Duodenal mucosa (tissue), 2 donors: ENCODE data around the gene TRAF1.

Source experiments
- H3K27ac ChIP-seq: one replicate; pipeline ENCODE4 v1.7.0; 2013; ENCODE audit warnings: low read depth, low read length
- H3K27me3 ChIP-seq, 2 donors: one replicate each; pipeline ENCODE4 v1.7.0; 2013; ENCODE audit warnings: low read length in 2 of 2, control low read depth in 1 of 2; ENCODE audit not compliant: insufficient read depth in 2 of 2, control insufficient read depth in 1 of 2
- H3K36me3 ChIP-seq, 2 donors: one replicate each; pipeline ENCODE4 v1.7.0; 2013; ENCODE audit warnings: low read length in 2 of 2, control low read depth in 1 of 2; ENCODE audit not compliant: insufficient read depth in 2 of 2, control insufficient read depth in 1 of 2
- H3K4me1 ChIP-seq, 2 donors: one replicate each; pipeline ENCODE4 v1.7.0; 2013; ENCODE audit warnings: low read length in 2 of 2, control low read depth in 1 of 2; ENCODE audit not compliant: insufficient read depth in 2 of 2, control insufficient read depth in 1 of 2
- H3K4me3 ChIP-seq, 2 donors: one replicate each; pipeline ENCODE4 v1.7.0; 2013; ENCODE audit warnings: low read length in 2 of 2, low read depth in 1 of 2
- H3K9ac ChIP-seq, 2 donors: one replicate each; pipeline ENCODE4 v1.7.0; 2013; ENCODE audit warnings: low read length in 2 of 2, low read depth in 1 of 2
- H3K9me3 ChIP-seq, 2 donors: one replicate each; pipeline ENCODE4 v1.7.0; 2013; ENCODE audit warnings: low read length in 2 of 2, control low read depth in 1 of 2; ENCODE audit not compliant: control insufficient read depth in 1 of 2

The TRAF1 gene

DNA sequence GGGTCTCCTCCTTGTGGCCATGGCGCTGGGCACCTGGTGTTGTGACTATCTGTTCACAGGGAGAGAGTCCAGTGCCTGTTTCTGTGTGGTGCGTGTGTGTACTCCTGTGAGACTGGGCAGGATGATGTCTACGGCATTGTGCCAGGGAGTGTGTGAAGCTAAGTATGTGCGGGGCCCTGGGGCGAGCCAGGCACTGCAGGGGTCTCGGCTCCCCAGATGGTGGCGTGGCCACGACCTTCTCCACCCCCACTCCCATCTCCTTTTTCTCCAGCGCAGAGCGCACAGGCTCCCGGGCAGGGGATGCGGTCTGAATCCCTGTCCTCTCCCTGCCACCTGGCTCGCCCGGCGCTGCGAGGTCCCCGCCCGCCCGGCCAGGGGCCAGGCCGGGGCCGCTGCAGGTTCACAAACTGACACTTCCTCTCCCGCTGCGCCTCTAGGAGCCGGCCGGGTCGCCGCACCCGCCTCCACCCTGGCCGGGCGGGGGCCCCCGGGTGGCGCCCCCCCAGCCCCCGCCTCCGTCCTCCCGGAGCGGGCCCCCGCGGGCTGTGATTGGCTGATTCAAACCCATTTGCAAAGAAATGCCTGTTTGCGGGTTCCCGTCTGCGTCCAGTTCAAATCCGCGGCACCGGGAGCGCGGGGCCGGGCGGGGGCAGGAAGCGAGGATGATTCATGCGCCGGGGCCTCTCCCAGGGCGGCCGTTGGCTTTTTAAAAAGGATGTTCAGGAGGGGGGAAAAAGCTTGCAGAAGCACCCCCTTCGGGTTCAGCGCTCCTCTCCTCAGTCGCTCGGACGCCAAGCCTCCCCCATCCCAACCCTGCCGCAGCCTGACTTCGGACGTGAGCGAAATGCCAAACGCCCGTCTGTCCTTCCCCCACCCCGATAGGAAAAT lies 50.4 kb downstream of the TRAF1 start:
- no peaks in the 10 kb centered on the region for H3K9me3 ChIP-seq
- peak overlapping the region; percentile 57 to 58 for H3K9ac ChIP-seq
- H3K27ac ChIP-seq, result peak overlapping the region; percentile 76
- H3K4me1 ChIP-seq, result peaks cover 26 to 36% of the 10 kb centered on the region in 2 donors
- peaks cover 3 to 14% of the 10 kb centered on the region in 2 donors for H3K36me3 ChIP-seq
- H3K27me3 ChIP-seq, result no peaks in the 10 kb centered on the region
- peak overlapping the region; percentile 67 to 80 for H3K4me3 ChIP-seq

- peak overlapping the region; percentile 67 to 80 for H3K4me3 ChIP-seq
- H3K36me3 ChIP-seq, result peaks cover 3 to 14% of the 10 kb centered on the region in 2 donors
- H3K27me3 ChIP-seq, result no peaks in the 10 kb centered on the region
- H3K27ac ChIP-seq, result peak overlapping the region; percentile 69
- no peaks in the 10 kb centered on the region for H3K9me3 ChIP-seq
- peaks cover 26 to 36% of the 10 kb centered on the region in 2 donors for H3K4me1 ChIP-seq
- peak overlapping the region; percentile 54 to 58 for H3K9ac ChIP-seq
Observed at GRCh38 chr9:120875643-120875953, 51.0 kb downstream of the TRAF1 start.

GRCh38 chr9:120875195-120875565 lies 51.4 kb downstream of the TRAF1 start:
- Histone ChIP-seq H3K4me3 (no peak overlapping the region), H3K9ac (no peak overlapping the region), H3K27me3 (no peaks in the 10 kb centered on the region), H3K9me3 (no peaks in the 10 kb centered on the region), H3K4me1 (peaks cover 26 to 36% of the 10 kb centered on the region in 2 donors), H3K36me3 (peaks cover 3 to 14% of the 10 kb centered on the region in 2 donors), H3K27ac (no peak overlapping the region)

GRCh38 chr9:120874226-120875194 lies 52.1 kb downstream of the TRAF1 start:
- Histone ChIP-seq H3K4me1 (peaks cover 30 to 36% of the 10 kb centered on the region in 2 donors), H3K9ac (no peak overlapping the region), H3K9me3 (no peaks in the 10 kb centered on the region), H3K36me3 (peaks cover 3 to 17% of the 10 kb centered on the region in 2 donors), H3K27ac (no peak overlapping the region), H3K27me3 (no peaks in the 10 kb centered on the region), H3K4me3 (no peak overlapping the region)

- Histone ChIP-seq H3K9me3 (no peaks in the 10 kb centered on the region), H3K27me3 (no peaks in the 10 kb centered on the region), H3K4me3 (no peak overlapping the region), H3K27ac (no peak overlapping the region), H3K36me3 (peaks cover 3 to 17% of the 10 kb centered on the region in 2 donors), H3K9ac (no peak overlapping the region), H3K4me1 (peaks cover 31 to 32% of the 10 kb centered on the region in 2 donors)
Observed at GRCh38 chr9:120873512-120873911, 53.1 kb downstream of the TRAF1 start.

DNA sequence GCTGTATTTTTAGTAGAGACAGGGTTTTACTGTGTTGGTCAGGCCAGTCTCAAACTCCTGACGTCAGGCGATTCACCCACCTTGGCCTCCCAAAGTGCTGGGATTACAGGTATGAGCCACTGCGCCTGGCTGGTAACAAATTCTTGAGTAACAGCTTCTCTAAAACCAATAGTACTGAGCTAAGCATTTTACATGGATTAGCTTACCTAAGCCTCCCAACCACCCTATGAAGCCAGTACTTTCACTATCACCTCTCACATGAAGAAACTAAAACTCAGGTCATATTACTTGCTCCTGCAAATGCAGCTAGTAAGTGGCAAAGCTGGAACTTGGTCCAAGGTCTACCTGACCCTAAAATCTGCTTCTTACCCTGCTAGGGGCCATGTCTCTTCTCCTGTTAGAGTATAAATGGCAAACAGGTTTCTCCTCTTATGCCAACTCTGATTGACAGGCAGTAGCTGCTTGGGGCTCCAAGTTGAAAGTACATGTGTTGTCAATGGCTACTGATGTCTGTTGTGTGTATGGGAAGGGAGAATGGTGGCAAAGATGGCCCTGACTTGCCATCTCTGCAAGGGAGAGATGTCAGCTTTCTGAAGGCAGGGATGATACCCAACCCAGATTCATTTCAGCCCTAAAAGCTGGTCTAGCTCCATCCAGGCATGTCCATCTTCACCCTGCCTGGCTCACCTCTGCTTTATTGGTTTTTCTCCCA lies 53.6 kb downstream of the TRAF1 start:
- Histone ChIP-seq H3K4me3 (no peak overlapping the region), H3K36me3 (peaks cover 3 to 17% of the 10 kb centered on the region in 2 donors)

GRCh38 chr9:120870206-120870605 lies 56.4 kb downstream of the TRAF1 start:
- peaks cover 3 to 31% of the 10 kb centered on the region in 2 donors for H3K36me3 ChIP-seq
- H3K4me3 ChIP-seq, result no peak overlapping the region
- no peak overlapping the region for H3K27ac ChIP-seq
- H3K27me3 ChIP-seq, result no peaks in the 10 kb centered on the region
- peaks cover 16 to 19% of the 10 kb centered on the region in 2 donors for H3K4me1 ChIP-seq
- no peaks in the 10 kb centered on the region for H3K9me3 ChIP-seq
- no peak overlapping the region for H3K9ac ChIP-seq

More for the DNA sequence above, 53.6 kb downstream of the TRAF1 start:
- no peak overlapping the region for H3K27ac ChIP-seq
- H3K27me3 ChIP-seq, result no peaks in the 10 kb centered on the region
- H3K4me1 ChIP-seq, result peaks cover 30 to 31% of the 10 kb centered on the region in 2 donors
- no peaks in the 10 kb centered on the region for H3K9me3 ChIP-seq
- no peak overlapping the region for H3K9ac ChIP-seq

- peaks cover 13 to 14% of the 10 kb centered on the region in 2 donors for H3K4me1 ChIP-seq
- H3K9ac ChIP-seq, result peak overlapping the region in 1 of 2 donors; percentile 80
- H3K4me3 ChIP-seq, result peak overlapping the region in 1 of 2 donors; percentile 80
- no peak overlapping the region for H3K27ac ChIP-seq
- H3K9me3 ChIP-seq, result no peaks in the 10 kb centered on the region
- H3K27me3 ChIP-seq, result no peaks in the 10 kb centered on the region
- H3K36me3 ChIP-seq, result peaks cover 3 to 33% of the 10 kb centered on the region in 2 donors
Observed at GRCh38 chr9:120869726-120870125, 56.9 kb downstream of the TRAF1 start.

DNA sequence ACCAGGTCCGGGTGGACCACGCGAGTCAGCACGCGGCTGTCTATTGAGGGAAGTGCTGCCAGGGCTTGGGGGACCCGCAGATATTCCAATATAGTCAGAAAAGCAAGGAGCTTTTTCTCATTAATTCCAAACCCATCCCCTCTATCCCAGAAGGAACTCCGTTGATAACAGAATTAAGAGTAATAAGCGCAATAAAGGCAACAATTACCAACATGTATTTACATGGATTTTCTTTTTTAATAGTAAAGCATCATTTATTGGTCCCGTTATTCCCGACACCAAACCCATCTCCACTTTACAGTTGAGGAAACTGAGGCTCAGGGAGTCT lies 57.3 kb downstream of the TRAF1 start:
- Histone ChIP-seq H3K27me3 (no peaks in the 10 kb centered on the region), H3K4me3 (peak overlapping the region; percentile 68 to 80), H3K4me1 (peaks cover 12 to 13% of the 10 kb centered on the region in 2 donors), H3K27ac (peak overlapping the region; percentile 77), H3K9me3 (no peaks in the 10 kb centered on the region), H3K9ac (peak overlapping the region; percentile 74 to 80), H3K36me3 (peaks cover 3 to 33% of the 10 kb centered on the region in 2 donors)
